Superior temporal gyrus (tissue), 1 donor: ENCODE data around the gene TSPOAP1.

Experiments used
- DNase-seq: peaks from one replicate; pipeline ENCODE4 v3.0.0-alpha.2; 2016; ENCODE audit errors: extremely low spot score

The TSPOAP1 gene

GRCh38 chr17:58304750-58305486, 23.7 kb downstream of the TSPOAP1 start:
- DNase-seq: no peak

- peak; percentile 38 for DNase-seq
Measured at GRCh38 chr17:58303971-58304749, 24.4 kb downstream of the TSPOAP1 start.

- no peak for DNase-seq
Measured at GRCh38 chr17:58302919-58303585, 25.5 kb downstream of the TSPOAP1 start.

GRCh38 chr17:58302171-58302918, 26.2 kb downstream of the TSPOAP1 start:
- no peak for DNase-seq

- DNase-seq: no peak
Measured at GRCh38 chr17:58301504-58302150, 27.0 kb downstream of the TSPOAP1 start.

GRCh38 chr17:58300336-58300735, 28.3 kb downstream of the TSPOAP1 start:
- no peak for DNase-seq

- no peak for DNase-seq
Measured at GRCh38 chr17:58294034-58294433, 34.6 kb downstream of the TSPOAP1 start.

- no peak for DNase-seq
Measured at GRCh38 chr17:58291246-58291645, 37.3 kb downstream of the TSPOAP1 start.

- DNase-seq: no peak
Measured at GRCh38 chr17:58289869-58290268, 38.7 kb downstream of the TSPOAP1 start.

GRCh38 chr17:58285422-58285810, 43.2 kb downstream of the TSPOAP1 start:
- no peak for DNase-seq

GRCh38 chr17:58284613-58285421, 43.8 kb downstream of the TSPOAP1 start:
- no peak for DNase-seq

GRCh38 chr17:58283674-58284612, 44.7 kb downstream of the TSPOAP1 start:
- DNase-seq: no peak

- DNase-seq: no peak
Measured at GRCh38 chr17:58282442-58282841, 46.2 kb downstream of the TSPOAP1 start.

- no peak for DNase-seq
Measured at GRCh38 chr17:58281511-58282011, 47.0 kb downstream of the TSPOAP1 start.

GRCh38 chr17:58280480-58281217, 47.9 kb downstream of the TSPOAP1 start, which contains the start of gene MPO:
Gene MPO, minus strand, starts transcription at chr17:58280935. Its CDS starts 177 bp downstream, at chr17:58280758.
- DNase-seq: no peak

- DNase-seq: no peak
Measured at GRCh38 chr17:58279736-58280479, 48.7 kb downstream of the TSPOAP1 start.

- DNase-seq: no peak
Measured at GRCh38 chr17:58279016-58279711, 49.4 kb downstream of the TSPOAP1 start.
